ENCODE data around the gene RAB3A.

- TF ChIP-seq, protein P1, sequence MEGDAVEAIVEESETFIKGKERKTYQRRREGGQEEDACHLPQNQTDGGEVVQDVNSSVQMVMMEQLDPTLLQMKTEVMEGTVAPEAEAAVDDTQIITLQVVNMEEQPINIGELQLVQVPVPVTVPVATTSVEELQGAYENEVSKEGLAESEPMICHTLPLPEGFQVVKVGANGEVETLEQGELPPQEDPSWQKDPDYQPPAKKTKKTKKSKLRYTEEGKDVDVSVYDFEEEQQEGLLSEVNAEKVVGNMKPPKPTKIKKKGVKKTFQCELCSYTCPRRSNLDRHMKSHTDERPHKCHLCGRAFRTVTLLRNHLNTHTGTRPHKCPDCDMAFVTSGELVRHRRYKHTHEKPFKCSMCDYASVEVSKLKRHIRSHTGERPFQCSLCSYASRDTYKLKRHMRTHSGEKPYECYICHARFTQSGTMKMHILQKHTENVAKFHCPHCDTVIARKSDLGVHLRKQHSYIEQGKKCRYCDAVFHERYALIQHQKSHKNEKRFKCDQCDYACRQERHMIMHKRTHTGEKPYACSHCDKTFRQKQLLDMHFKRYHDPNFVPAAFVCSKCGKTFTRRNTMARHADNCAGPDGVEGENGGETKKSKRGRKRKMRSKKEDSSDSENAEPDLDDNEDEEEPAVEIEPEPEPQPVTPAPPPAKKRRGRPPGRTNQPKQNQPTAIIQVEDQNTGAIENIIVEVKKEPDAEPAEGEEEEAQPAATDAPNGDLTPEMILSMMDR (IDR thresholded peaks at IDR 0.05): no peak
- no peak for TF ChIP-seq POLR2A (IDR thresholded peaks at IDR 0.05)
Measured at GRCh38 chr19:18176367-18177310, 27.2 kb downstream of the RAB3A start.

Data from adrenal gland (tissue), 5 donors.